ENCODE measurements around the gene ANKDD1B.
"Not testable (repeated sequence)": the region's sequence is repeated elsewhere in the genome, so short reads cannot be mapped to it uniquely, and the experiment has no call there.

The ANKDD1B gene

DNA sequence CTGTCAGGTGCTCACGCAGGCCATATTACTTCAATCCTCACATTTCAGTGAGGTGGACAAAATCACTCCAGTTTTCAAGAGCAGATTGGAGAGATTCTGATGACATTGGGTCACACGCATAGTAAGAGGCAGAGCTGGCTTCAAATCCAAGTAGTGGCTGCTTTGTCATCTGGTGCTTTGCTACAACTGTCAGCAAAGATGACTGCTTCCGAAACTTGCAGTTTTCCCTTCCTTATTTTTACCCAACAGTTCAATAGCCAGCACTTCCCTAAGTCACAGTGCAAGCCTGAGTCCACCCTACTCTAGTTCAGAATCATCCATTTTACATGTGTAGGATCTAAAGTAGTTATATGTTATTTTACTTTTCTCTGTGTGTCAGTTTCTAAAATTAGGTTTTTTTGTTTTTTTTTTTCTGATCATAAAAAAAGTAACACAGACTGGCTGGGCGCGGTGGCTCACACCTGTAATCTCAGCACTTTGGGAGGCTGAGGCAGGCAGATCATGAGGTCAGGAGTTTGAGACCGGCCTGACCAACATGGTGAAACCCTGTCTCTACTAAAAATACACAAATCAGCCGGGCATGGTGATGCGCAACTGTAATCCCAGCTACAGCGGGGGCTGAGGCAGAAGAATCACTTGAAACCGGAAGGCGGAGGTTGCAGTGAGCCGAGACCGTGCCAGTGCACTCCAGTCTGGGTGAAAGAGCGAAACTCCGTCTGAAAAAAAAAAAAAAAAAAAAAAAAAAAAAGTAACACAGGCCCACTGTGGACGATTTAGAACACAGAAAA, 49.6 kb downstream of the ANKDD1B start:
- no peak for DNase-seq (ENCODE audit: low read depth)

DNA sequence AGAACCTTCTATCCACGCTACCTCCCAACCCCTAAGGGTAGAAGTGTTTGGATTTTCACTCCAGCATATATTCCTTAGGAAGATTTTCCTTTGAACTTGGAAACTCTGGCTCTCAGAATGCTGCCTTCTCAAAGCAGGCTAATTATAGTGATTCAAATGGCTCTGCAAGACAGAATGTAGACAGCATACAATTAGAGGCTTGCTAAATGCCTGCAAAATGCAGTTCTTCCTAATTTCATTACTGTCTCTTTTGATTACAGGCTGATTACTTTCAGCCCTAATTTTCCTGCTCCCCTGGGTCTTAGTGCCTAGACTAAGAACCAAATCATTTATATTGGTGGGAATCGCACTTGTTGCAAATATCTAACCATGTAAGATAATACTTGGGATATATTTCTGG, 50.8 kb downstream of the ANKDD1B start:
- no peak for DNase-seq (ENCODE audit: low read depth)

DNA sequence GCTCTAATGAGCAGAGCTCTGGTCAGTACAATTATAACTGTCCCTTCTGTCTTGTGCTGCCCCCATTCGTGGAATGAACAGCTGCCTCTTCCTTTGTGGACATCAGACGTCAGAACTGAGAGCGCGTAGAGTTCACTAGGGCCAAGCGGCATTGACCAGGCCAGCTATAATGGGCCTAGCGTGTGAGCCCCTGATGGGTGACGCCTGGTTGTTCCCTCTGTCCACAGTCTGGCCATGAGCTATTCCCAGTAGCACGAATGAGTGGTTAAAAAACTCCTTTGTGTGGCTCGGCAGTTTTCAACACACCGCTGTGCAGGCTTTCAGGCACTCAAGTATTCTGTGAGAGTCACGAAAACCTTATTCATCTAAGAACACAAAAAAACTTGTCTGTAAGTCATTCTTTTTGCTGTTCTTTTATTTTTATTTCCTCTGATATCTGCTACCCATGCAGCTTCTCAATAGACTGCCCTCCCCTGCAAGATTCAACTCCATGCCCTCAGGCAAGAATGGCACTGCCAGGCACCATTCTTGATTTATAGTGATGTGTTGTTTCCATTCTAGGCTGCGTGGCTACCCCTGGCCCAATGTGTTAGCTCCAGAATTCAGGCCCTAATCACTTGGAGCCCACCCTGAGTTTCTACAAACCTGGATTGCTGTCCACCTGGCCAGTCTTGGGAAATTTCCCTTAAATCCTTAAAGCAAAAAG, 52.5 kb downstream of the ANKDD1B start:
- no peak for DNase-seq (ENCODE audit: low read depth)

DNA sequence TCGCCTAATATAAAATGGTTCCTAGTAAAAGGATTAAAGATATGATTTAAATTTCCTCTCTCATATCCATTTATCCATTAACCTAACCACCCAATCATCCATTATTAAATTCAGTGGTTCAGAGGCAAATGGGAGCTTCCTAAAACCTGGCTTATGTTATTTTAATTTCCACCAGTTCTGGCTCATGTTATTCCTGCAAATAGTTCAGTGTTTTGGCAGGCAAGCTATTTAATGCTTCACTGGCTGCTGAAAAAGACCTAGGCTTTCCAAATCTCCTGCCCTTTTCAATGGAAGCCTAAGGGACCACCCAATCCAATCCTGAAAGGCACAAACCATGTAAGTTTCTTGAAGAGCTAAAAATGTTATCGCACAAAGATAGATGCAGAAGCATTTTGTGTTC, 53.7 kb downstream of the ANKDD1B start:
- no peak for DNase-seq (ENCODE audit: low read depth)

DNA sequence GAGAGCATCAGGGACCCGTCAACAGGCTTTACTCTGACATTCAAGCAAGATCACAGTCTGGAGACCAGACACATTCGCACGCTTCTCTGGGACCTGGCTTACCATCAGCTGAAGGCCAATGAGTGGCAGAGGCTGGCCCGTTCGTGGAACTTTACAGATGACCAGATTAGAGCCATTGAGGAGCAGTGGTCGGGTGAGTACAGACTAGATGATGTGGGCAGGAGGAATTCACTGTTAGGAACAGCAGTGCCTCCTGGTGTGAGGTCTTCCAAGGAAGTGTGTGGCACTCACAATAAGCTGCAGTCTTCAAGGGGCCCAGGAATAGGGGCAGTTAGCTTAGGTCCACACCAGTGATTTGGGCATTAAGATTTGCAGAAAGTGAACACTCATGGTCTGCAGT, 55.5 kb downstream of the ANKDD1B start:
- peak; percentile 29 for DNase-seq (ENCODE audit: low read depth)

DNA sequence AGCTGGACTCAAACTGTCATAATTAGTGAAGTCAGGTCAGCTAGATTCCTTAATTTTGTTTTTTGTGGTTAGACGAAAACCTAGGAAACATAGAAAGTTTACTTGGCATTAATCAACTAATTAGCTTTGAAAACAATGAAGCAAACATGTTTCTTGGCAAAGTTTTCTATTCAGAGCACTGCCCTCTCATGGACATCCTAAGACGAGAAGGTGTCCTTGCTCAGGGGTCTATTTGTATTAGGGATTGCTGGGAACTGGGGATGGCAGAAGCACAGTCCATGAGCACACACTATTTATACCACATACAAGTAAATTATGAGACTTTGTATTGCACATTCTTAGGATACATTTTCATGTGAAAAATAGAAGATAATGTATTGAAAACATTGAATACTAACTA, 56.3 kb downstream of the ANKDD1B start:
- DNase-seq (ENCODE audit: low read depth), result peak; percentile 27

DNA sequence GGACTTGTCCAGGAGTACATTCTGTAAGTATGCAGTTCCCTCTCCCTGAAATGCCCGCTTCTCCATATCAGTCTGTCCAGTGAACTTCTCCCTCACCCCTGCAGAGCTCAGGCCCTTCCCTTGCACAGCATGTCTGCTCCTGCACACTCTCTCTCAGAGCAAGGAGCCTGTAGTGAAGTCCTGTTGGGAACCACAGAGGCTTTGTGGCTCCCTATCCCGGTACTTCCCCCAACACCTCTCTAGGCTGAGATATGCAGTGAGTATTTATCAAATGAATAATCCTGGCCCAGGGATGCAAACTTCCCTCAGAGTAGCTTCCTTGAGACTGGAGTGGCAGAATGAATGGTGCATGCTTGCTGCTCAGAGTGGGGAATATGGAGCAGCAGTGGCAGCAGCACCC, 57.2 kb downstream of the ANKDD1B start:
- no peak for DNase-seq (ENCODE audit: low read depth)

DNA sequence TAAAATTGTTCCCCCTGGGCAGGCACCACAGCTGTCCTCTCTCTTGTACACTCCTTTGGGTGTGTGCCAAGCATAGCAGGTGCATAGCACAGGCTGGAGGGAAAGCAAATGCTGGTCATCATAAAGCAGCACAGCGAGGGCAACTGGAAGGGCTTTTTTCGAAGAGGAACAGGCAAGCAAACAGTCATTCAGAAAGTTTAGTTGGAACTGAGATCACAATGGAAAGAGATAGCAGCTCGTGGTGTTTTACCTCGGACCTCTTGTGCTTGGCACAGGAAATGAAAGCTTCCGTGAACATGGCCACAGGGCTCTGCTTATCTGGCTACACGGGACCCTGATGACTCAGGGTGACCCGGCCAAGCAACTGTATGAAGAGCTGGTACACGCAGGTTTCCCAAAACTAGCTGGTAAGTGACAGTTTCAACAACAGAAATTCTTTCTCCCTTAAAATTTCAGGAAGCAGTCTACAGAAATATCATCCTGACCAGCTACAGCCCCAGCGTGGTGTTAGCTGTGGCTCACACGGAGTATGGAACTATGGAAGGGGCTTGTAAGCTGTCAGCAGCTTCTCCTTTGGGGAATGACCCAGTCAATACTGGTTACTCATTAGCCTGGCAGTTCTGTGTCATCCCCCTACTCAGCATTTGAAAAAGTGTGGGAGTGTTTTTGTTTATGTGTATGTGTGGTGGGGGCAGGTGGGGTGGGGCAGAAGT, 57.9 kb downstream of the ANKDD1B start:
- peak; percentile 76 for DNase-seq (ENCODE audit: low read depth)

DNA sequence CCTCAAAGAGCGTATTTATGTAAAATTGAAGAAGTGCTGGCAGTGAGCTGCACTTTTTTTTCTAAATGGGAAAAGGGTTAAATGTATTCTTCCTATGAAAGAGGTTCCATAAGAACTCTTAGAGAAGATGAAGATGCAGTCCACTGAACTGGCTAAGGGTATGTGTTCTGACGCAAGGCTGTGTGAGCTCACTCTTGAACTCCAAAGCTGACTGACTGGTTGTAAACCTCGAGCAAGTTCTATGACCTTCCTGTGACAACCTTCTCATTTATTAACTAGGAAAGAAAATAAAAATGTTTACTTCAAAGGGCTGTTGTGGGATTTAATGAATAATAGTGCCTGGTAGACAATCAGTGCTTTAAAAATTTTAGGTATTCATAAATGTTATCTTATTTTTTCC, 59.3 kb downstream of the ANKDD1B start:
- DNase-seq (ENCODE audit: low read depth), result no peak

DNA sequence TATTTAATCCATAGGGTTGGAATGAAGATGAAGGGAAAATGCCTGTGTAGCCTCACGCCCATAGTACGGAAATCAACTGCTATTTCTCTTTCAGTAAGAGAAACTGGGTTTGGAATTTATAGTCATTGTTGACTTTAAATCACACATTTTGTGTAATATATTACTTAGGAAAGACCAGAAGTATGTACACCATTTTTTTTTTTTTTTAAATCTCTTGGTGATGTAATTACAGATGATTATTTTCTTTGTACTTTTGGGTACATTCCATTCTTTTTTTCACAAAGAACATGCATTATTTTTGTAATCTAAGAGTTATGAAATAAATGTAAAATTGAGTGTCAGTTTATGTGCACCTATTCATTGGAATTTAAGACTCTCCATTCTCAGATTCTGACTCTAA, 60.3 kb downstream of the ANKDD1B start:
- no peak for DNase-seq (ENCODE audit: low read depth)

DNA sequence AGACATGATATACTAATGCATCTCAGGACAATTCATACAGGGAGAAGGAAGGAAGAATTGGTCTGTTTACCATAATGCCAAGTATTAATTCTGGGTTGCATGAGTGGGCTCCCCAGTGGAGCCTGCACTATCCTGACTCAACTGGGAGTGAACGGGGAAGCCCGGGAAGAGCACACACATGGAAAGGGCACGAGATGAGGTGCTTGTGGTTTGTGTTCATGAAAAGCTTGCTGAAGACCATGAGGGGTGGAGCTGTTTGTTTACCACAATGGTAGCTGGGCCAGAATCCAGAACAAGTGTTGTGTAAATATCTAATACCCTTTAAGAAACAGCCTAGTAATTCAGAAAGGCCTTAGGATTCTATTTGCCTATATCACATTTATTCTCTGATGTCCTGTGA, 61.4 kb downstream of the ANKDD1B start:
- peak; percentile 16 for DNase-seq (ENCODE audit: low read depth)

DNA sequence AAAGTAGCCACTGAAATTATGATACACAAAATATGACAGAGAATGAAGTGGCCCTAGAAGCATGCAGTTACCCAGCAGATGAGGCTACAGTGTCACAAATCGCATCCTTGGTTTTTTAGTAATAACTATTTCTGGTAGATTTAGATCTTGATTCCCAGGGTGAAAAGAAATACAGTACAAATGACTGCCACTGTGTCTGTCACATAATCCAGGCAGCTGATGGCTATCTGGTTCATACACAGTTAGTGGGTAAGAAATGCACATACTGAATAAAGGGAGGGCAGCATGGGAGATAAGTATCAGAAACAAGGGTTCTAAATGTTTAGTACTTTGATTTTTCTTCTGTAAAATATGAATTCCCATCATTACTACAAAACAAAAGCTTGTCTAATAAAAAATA, 64.5 kb downstream of the ANKDD1B start:
- DNase-seq (ENCODE audit: low read depth), result no peak

DNA sequence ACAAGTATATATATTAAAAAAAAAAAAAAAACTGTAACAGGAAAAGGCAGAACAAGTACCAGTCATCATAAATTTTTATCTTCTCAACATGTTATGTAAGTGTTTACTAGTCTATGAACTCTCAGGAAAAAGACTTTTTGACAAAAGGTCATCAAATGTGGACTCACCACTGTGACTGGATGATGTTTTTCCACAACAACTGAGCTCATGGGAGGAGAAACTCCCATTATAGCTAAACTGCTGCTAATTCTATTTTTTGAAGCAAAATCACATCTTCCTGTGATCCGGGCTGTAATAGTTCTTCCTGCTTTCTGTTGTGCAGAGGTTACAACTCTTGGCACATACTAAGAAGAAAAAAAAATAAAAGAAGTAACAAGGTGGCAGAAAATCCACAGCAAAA, 66.4 kb downstream of the ANKDD1B start:
- no peak for DNase-seq (ENCODE audit: low read depth)

DNA sequence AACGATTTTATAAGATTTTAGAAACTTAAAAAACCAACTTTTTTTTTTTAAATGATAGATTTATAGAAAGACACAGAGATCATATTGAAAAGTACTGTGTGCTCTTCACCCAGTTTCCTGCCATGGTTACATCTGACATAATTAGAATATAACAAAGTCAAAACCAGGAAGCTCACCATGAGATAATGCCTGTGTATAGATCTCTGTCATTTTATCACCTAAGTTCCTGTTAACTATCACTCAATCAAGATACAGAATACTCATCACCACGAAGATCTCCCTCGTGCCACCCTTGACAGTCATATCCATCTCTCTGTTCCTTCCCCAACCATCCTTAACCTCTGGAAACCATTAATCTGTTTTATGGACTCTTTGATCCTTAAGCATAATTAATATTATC, 66.9 kb downstream of the ANKDD1B start:
- DNase-seq (ENCODE audit: low read depth), result no peak

DNA sequence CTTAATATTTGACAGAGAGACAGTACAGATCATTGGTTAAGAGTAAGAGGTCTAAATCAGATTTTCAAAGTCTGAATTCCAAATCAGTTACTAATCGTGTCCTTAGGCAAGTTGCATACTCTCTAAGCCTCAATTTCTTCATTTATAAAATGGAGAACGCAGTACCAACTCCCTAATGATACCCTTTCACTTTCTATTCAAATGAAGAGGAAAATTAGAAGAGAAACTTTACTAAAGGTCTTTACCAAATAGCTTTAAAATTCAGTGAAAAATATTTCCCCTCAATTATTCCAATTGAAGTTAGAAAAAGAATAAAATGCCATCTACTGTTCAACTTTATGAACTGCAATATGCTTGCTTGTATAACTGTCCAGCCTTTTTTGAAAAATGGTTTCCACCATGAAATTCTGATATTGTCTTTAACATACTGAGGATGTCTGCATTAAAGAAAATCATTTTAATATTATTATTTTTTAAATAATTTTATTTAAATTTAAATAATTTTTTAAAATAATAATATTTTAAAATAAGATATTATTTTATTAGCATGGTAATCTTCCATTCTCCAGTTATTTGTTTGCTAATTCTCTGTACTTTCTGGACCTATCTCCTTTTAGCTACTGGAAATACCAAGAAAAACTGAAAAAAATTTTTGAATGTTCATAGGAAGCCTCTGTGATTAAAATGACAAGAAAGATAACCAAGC, 70.0 kb downstream of the ANKDD1B start:
- peak; percentile 78 for DNase-seq (ENCODE audit: low read depth)

DNA sequence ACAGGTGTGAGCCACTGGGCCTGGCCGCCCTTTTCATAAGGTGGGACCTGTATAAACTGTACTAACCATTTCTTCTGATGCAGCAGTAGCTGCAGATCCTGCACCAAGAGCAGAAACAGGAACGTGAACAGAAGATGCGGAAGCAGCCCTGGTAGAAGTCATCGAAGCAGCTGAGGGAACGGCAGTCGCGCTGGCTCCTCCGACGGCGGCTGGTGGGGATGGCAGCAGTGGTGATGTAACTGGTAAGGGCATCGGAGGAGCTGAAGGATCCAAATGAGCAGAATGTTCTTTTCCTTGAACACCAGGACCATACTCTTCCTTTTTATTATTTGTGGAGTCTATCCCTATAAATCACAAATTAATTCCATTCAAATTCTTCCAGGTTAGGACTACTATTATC, 73.9 kb downstream of the ANKDD1B start:
- DNase-seq (ENCODE audit: low read depth), result no peak

DNA sequence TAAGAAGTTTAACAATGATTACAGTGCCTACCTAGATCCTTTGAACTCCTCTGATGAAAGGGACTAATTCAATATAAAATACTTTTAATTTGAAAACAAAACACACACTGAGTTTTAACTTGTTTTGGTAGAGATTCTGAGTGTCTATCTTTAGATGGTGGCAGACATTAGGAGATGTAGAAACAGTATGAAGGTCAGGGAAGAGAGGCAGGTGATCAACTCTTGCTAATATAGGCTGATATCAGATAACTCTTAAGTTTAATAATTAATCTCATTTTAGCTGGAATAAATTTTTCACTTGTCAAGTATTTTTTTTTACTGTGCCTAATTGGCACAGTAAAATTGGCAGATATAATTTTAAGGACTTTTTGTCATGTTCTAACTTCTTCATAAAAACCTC, 75.2 kb downstream of the ANKDD1B start:
- DNase-seq (ENCODE audit: low read depth), result no peak

DNA sequence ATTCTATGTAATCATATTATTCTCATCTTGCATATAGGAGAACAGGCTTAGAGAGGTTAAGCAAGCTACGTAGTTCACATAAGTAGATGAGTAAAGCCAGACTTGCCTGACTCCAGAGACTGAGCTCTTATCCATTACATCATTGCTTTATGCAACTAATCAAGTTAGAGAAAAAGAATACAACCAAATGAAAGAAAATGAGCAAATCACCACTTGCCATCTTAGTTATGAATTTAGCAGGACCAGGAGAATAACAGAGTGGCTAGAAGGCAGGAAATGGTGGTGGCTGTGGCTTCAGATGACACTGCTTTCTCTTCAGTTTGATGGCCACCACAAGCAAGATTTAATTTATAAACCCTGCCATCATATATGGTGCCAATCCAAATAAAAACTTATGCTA, 79.4 kb downstream of the ANKDD1B start:
- no peak for DNase-seq (ENCODE audit: low read depth)

DNA sequence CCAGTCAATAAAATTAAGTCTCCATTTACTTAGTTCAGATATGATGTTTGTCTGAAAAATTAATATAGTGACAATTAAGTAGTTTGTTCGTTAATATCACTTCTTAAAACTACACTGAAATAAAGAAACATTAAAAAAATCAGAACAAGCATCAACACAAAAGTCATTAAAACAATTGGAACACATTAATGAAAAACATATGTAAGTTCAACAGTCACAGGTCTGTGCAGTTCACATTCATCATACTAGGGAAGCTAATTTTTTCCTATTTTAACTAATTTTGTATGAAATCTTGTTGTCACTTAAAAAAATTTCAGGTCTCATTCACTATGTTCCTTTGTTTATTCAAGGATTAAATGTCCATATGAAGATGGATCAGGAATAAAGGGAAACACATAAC, 83.5 kb downstream of the ANKDD1B start:
- DNase-seq (ENCODE audit: low read depth), result no peak

DNA sequence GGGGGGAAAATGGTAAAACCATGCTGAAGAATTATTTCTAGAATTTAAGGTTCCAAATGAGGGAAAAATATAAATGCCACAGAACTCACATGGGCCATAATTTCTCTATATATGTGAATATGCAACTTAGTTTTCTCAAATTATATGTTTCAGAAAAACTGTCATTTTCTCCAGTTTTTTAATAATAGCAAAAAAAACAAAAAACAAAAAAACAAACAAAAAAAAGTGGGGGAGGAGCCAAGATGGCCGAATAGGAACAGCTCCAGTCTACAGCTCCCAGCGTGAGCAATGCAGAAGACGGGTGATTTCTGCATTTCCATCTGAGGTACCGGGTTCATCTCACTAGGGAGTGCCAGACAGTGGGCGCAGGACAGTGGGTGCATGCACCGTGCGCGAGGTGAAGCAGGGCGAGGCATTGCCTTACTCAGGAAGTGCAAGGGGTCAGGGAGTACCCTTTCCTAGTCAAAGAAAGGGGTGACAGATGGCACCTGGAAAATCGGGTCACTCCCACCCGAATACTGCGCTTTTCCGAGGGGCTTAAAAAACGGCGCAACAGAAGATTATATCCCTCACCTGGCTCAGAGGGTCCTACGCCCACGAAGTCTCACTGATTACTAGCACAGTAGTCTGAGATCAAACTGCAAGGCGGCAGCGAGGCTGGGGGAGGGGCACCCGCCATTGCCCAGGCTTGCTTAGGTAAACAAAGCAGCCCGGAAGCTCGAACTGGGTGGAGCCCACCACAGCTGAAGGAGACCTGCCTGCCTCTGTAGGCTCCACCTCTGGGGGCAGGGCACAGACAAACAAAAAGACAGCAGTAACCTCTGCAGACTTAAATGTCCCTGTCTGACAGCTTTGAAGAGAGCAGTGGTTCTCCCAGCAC, 84.5 kb downstream of the ANKDD1B start:
- not testable (repeated sequence) for DNase-seq (ENCODE audit: low read depth)

DNA sequence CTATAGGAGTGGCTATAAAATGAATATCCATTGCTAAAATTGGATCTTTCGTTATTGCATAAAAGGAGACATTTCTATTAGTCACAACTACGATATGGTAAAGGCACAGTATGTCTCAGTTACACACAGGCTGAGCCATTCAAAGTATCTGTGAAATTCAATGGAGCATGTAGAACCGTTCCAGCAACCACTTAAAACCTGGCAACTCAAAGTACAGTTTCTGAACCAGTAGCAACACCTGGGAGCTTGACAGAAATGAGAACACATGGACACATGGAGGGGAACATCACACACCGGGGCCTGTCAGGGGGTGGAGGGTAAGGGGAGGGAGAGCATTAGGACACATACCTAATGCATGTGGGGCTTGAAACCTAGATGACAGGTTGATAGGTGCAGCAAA, 90.6 kb downstream of the ANKDD1B start:
- no peak for DNase-seq (ENCODE audit: low read depth)

DNA sequence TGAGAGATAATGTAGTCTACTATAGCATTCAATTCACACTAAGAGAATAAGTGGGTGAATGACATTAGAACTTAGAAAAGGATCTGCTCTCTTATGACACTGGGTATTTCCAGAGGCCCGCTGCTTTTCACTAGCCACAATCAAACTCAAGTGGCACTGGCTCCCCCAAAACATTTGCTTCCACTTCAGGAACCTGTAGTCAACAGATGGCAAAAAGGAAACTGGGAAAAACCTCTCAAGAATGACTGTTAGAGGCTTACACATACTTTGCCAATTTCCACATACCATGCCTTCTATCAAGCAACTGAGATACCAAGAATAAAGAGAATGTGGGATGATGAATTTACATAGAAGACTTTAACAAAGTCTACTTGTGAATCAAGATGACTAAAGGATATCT, 94.8 kb downstream of the ANKDD1B start:
- no peak for DNase-seq (ENCODE audit: low read depth)
